SK-N-SH (cell line): ENCODE results near the gene DNPH1.

Experiments used
- CTCF ChIP-seq: fragments of 200-600 bp; sonication (generic); IDR thresholded peaks from 2 replicates; pipeline ENCODE4 v1.6.1; 2017; ENCODE audit warnings: antibody characterized with exemption, mild to moderate bottlenecking, moderate library complexity
- EZH2phosphoT487 ChIP-seq: fragments of 200-600 bp; sonication (generic); IDR thresholded peaks from 2 replicates; pipeline ENCODE4 v1.6.1; 2017; ENCODE audit warnings: low read depth, mixed run types, mild to moderate bottlenecking, antibody characterized with exemption, moderate library complexity, borderline replicate concordance
- MAX ChIP-seq: IDR thresholded peaks from 2 replicates; pipeline ENCODE4 v1.4.0; 2012; ENCODE audit warnings: low read depth
- POLR2AphosphoS5 ChIP-seq: IDR thresholded peaks from 2 replicates; pipeline ENCODE4 v1.6.1; 2012; ENCODE audit warnings: low read depth, low read length
- RCOR1 ChIP-seq: fragments of 150-350 bp; IDR thresholded peaks from 2 replicates; pipeline ENCODE4 v1.6.1; 2017; ENCODE audit warnings: antibody characterized with exemption, low read length
- USF2 ChIP-seq: fragments of 150-350 bp; IDR thresholded peaks from 2 replicates; pipeline ENCODE4 v1.6.1; 2017; ENCODE audit warnings: antibody characterized with exemption, low read length, low read depth, borderline replicate concordance

GRCh38 chr6:43239054-43239453, 9.8 kb upstream of the DNPH1 start:
- TF ChIP-seq CTCF = no peak
- no peak for TF ChIP-seq USF2
- no peak for TF ChIP-seq RCOR1
- TF ChIP-seq POLR2AphosphoS5 = no peak
- TF ChIP-seq MAX = no peak
- TF ChIP-seq EZH2phosphoT487 = no peak
